Measurements from ENCODE around the gene EEF1AKMT4. TPM values are rescaled to one million over a fixed set of nuclear protein-coding genes. Genes with fewer than 3 reads are reported as not detected.

The EEF1AKMT4 gene
- total RNA-seq, 5 donors from 2014 or later (not counting 1 experiment from before 2014, with no cell fraction given): 0.37 to 4.0 (median 2.3) TPM

Other genes with a start within 250 kb of the EEF1AKMT4 start
- gene ABCC5, start 231.8 kb upstream of the EEF1AKMT4 start, total RNA-seq: 10 to 100 TPM; 17.6 to 34.3 (median 30.2) TPM
- not detected for gene HTR3D, start 217.9 kb upstream of the EEF1AKMT4 start, total RNA-seq
- gene HTR3C, start 196.6 kb upstream of the EEF1AKMT4 start, total RNA-seq: not detected
- gene HTR3E, start 152.6 kb upstream of the EEF1AKMT4 start, total RNA-seq: not detected
- 10 to 100 TPM; 57.8 to 74.3 (median 72.3) TPM for gene EIF2B5, start 114.3 kb upstream of the EEF1AKMT4 start, total RNA-seq
- gene DVL3, start 94.3 kb upstream of the EEF1AKMT4 start, total RNA-seq: 10 to 100 TPM; 33.8 to 60.2 (median 51.2) TPM
- gene AP2M1, start 74.8 kb upstream of the EEF1AKMT4 start, total RNA-seq: 100 to 1,000 TPM; 124 to 196 (median 188) TPM
- 100 to 1,000 TPM; 112 to 145 (median 125) TPM for gene ABCF3, start 63.5 kb upstream of the EEF1AKMT4 start, total RNA-seq
- gene VWA5B2, start 20.1 kb upstream of the EEF1AKMT4 start, total RNA-seq: under 1 TPM in 3 of 5 donors, not detected in 2; 0.10 to 0.23 (median 0.16) TPM
- gene ALG3, start 710 bp upstream of the EEF1AKMT4 start, total RNA-seq: 10 to 100 TPM; 18.7 to 43.1 (median 39.9) TPM
- gene CAMK2N2, start 11.9 kb downstream of the EEF1AKMT4 start, total RNA-seq: under 1 TPM in 1 of 5 donors, not detected in 4; 0.19 TPM
- gene ECE2, start 26.4 kb downstream of the EEF1AKMT4 start, total RNA-seq: not detected
- 100 to 1,000 TPM; 134 to 151 (median 149) TPM for gene PSMD2, start 49.6 kb downstream of the EEF1AKMT4 start, total RNA-seq
- gene EIF4G1, start 64.9 kb downstream of the EEF1AKMT4 start, total RNA-seq: 100 to 1,000 TPM; 232 to 290 (median 271) TPM
- 10 to 100 TPM in 3 of 5 donors, 1 to 10 TPM in 2; 8.3 to 13.8 (median 11.9) TPM for gene FAM131A, start 87.9 kb downstream of the EEF1AKMT4 start, total RNA-seq
- gene CLCN2, start 111.9 kb downstream of the EEF1AKMT4 start, total RNA-seq: 1 to 10 TPM; 3.2 to 5.9 (median 4.6) TPM
- gene POLR2H, start 112.0 kb downstream of the EEF1AKMT4 start, total RNA-seq: 10 to 100 TPM; 33.0 to 75.1 (median 53.3) TPM
- not detected for gene THPO, start 128.5 kb downstream of the EEF1AKMT4 start, total RNA-seq
- gene CHRD, start 130.4 kb downstream of the EEF1AKMT4 start, total RNA-seq: under 1 TPM in 1 of 5 donors, not detected in 4; 0.28 TPM

All from T-cell (primary cell).